Neural cell (in vitro differentiated cells): ENCODE measurements around the gene RBM27. TPM values are rescaled to one million over a fixed set of nuclear protein-coding genes. Genes with fewer than 3 reads are reported as not detected.

ENCODE experiments used
- H2AFZ ChIP-seq: fragments of 200-600, 300-800 bp; sonication (generic), shearing (Covaris generic); 2 replicates; pipeline ENCODE4 v1.6.0; 2014; ENCODE audit warnings: low read depth, mild to moderate bottlenecking, antibody characterized with exemption, low read length, moderate library complexity
- H3F3A ChIP-seq: fragments of 200-600 bp; shearing (Covaris generic); 2 replicates; pipeline ENCODE4 v1.6.1; 2016; ENCODE audit warnings: mild to moderate bottlenecking, moderate library complexity, mixed read lengths, antibody characterized with exemption, low read length; ENCODE audit not compliant: insufficient read depth, poor library complexity, severe bottlenecking
- H3K27ac ChIP-seq: fragments of 200-600, 300-800 bp; sonication (generic), shearing (Covaris generic); 2 replicates; pipeline ENCODE4 v1.5.1; 2014; ENCODE audit warnings: mild to moderate bottlenecking, low read length, moderate library complexity
- H3K27me3 ChIP-seq: fragments of 300-800, 200-600 bp; sonication (generic), shearing (Covaris generic); 2 replicates; pipeline ENCODE4 v1.6.0; 2014; ENCODE audit warnings: mild to moderate bottlenecking, low read depth, low read length, moderate library complexity; ENCODE audit not compliant: insufficient read depth
- H3K36me3 ChIP-seq: fragments of 300-800, 200-600 bp; sonication (generic), shearing (Covaris generic); 2 replicates; pipeline ENCODE4 v1.5.1; 2014; ENCODE audit warnings: mild to moderate bottlenecking, antibody characterized with exemption, low read length, moderate library complexity; ENCODE audit not compliant: insufficient read depth
- H3K4me2 ChIP-seq: fragments of 300-800, 200-600 bp; sonication (generic), shearing (Covaris generic); 2 replicates; pipeline ENCODE4 v1.6.0; 2014; ENCODE audit warnings: mild to moderate bottlenecking, low read length
- H3K4me3 ChIP-seq: fragments of 300-800, 200-600 bp; sonication (generic), shearing (Covaris generic); 2 replicates; pipeline ENCODE4 v1.5.1; 2014; ENCODE audit warnings: mild to moderate bottlenecking, low read length, moderate library complexity
- H3K79me2 ChIP-seq: fragments of 200-600 bp; shearing (Covaris generic); replicated peaks from 2 replicates; pipeline ENCODE4 v1.6.0; 2014; ENCODE audit warnings: mild to moderate bottlenecking, low read length, moderate library complexity; ENCODE audit not compliant: insufficient read depth
- H3K9ac ChIP-seq: fragments of 300-800, 200-600 bp; sonication (generic), shearing (Covaris generic); 2 replicates; pipeline ENCODE4 v1.6.1; 2016; ENCODE audit warnings: mild to moderate bottlenecking, low read length, mixed read lengths
- H3K9me2 ChIP-seq: fragments of 200-600 bp; shearing (Covaris generic); 2 replicates; pipeline ENCODE4 v1.6.1; 2016; ENCODE audit warnings: mild to moderate bottlenecking, low read length, mixed read lengths; ENCODE audit not compliant: insufficient read depth
- H3K9me3 ChIP-seq: fragments of 200-600, 300-800 bp; sonication (generic), shearing (Covaris generic); 2 replicates; pipeline ENCODE4 v1.6.1; 2016; ENCODE audit warnings: mild to moderate bottlenecking, mixed run types, low read length, moderate library complexity, mixed read lengths
- H4K20me1 ChIP-seq: fragments of 200-600 bp; shearing (Covaris generic); 2 replicates; pipeline ENCODE4 v1.6.1; 2016; ENCODE audit warnings: mild to moderate bottlenecking, mixed run types; ENCODE audit not compliant: insufficient read depth
- EP300 ChIP-seq: fragments of 450-650 bp; conservative IDR thresholded peaks from 2 replicates; pipeline ENCODE4 v1.6.1; 2014; ENCODE audit warnings: antibody characterized with exemption, mild to moderate bottlenecking, moderate library complexity; ENCODE audit not compliant: poor library complexity, severe bottlenecking
- EZH2 ChIP-seq: fragments of 200-600, 300-800 bp; shearing (Covaris generic), sonication (generic); IDR thresholded peaks from 2 replicates; pipeline ENCODE4 v1.6.1; 2014; ENCODE audit warnings: antibody characterized with exemption, low read length, borderline replicate concordance, mild to moderate bottlenecking; ENCODE audit not compliant: insufficient read depth, poor library complexity, severe bottlenecking
- MXI1 ChIP-seq: fragments of 450-650 bp; conservative IDR thresholded peaks from 2 replicates; pipeline ENCODE4 v1.6.1; 2014; ENCODE audit warnings: antibody characterized with exemption, mild to moderate bottlenecking; ENCODE audit not compliant: poor library complexity, severe bottlenecking
- POLR2AphosphoS5 ChIP-seq: IDR thresholded peaks from 2 replicates; pipeline ENCODE4 v1.6.1; 2012
- RAD21 ChIP-seq: fragments of 450-650 bp; conservative IDR thresholded peaks from 2 replicates; pipeline ENCODE4 v1.6.1; 2014; ENCODE audit warnings: antibody characterized with exemption, mild to moderate bottlenecking, moderate library complexity
- SMC3 ChIP-seq: fragments of 450-650 bp; conservative IDR thresholded peaks from 2 replicates; pipeline ENCODE4 v1.6.1; 2014; ENCODE audit warnings: antibody characterized with exemption, mild to moderate bottlenecking, moderate library complexity; ENCODE audit not compliant: poor library complexity
- TAF1 ChIP-seq: IDR thresholded peaks from 2 replicates; pipeline ENCODE4 v1.6.1; 2012; ENCODE audit warnings: low read depth
- polyA plus RNA-seq: library from polyadenylated mRNA; depleted of rRNA; stranded (reverse); fragments of >200 nt; gene quantifications from 2 replicates; pipeline ENCODE4 v1.2.3, GENCODE V29; 2014
- TF ChIP-seq, protein P1 (sequence below): fragments of 450-650 bp; IDR thresholded peaks from 2 replicates; pipeline ENCODE4 v1.5.1; 2014; ENCODE audit warnings: antibody characterized with exemption, mild to moderate bottlenecking, moderate library complexity; ENCODE audit not compliant: poor library complexity, severe bottlenecking
- TF ChIP-seq, protein P2 (sequence below): IDR thresholded peaks from 2 replicates; pipeline ENCODE4 v1.6.1; 2012; ENCODE audit warnings: borderline replicate concordance

The RBM27 gene
- polyA plus RNA-seq, 1 donor from 2014 or later = 23.2 TPM

DNA sequence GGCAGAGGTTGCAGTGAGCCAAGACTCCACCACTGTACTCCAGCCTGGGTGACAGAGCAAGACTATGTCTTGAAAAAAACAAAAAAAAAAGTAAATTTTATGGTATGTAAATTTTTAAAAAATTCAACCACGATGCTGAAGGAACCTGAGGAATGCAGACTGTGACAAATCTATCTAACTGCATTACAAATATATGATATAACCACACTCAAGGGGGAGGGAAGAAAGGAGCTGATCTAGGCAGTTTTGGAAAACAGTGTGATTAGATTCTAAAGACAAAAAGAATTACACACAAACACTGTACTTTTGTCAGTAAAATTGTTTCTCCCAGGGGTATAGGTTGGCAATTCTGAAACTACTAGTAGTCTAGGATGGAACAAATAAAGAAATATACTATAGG, 37.9 kb upstream of the RBM27 start:
- no peak overlapping the region for H3K9ac ChIP-seq
- H3K27ac ChIP-seq = no peak overlapping the region
- H4K20me1 ChIP-seq = no peaks in the 10 kb centered on the region
- H3K4me3 ChIP-seq = no peak overlapping the region
- H3K27me3 ChIP-seq = no peaks in the 10 kb centered on the region
- H3K79me2 ChIP-seq = no peaks in the 10 kb centered on the region
- peaks cover 18% of the 10 kb centered on the region for H3K36me3 ChIP-seq
- H3F3A ChIP-seq = no peaks in the 10 kb centered on the region
- H3K9me2 ChIP-seq = no peaks in the 10 kb centered on the region
- no peak overlapping the region for H3K4me2 ChIP-seq
- no peaks in the 10 kb centered on the region for H3K9me3 ChIP-seq
- no peak overlapping the region for H2AFZ ChIP-seq
- no peak for TF ChIP-seq TAF1
- TF ChIP-seq, protein P1, sequence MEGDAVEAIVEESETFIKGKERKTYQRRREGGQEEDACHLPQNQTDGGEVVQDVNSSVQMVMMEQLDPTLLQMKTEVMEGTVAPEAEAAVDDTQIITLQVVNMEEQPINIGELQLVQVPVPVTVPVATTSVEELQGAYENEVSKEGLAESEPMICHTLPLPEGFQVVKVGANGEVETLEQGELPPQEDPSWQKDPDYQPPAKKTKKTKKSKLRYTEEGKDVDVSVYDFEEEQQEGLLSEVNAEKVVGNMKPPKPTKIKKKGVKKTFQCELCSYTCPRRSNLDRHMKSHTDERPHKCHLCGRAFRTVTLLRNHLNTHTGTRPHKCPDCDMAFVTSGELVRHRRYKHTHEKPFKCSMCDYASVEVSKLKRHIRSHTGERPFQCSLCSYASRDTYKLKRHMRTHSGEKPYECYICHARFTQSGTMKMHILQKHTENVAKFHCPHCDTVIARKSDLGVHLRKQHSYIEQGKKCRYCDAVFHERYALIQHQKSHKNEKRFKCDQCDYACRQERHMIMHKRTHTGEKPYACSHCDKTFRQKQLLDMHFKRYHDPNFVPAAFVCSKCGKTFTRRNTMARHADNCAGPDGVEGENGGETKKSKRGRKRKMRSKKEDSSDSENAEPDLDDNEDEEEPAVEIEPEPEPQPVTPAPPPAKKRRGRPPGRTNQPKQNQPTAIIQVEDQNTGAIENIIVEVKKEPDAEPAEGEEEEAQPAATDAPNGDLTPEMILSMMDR = no peak
- no peak for TF ChIP-seq RAD21
- TF ChIP-seq SMC3 = no peak
- no peak for TF ChIP-seq EP300
- no peak for TF ChIP-seq EZH2
- TF ChIP-seq MXI1 = no peak
- no peak for TF ChIP-seq POLR2AphosphoS5

DNA sequence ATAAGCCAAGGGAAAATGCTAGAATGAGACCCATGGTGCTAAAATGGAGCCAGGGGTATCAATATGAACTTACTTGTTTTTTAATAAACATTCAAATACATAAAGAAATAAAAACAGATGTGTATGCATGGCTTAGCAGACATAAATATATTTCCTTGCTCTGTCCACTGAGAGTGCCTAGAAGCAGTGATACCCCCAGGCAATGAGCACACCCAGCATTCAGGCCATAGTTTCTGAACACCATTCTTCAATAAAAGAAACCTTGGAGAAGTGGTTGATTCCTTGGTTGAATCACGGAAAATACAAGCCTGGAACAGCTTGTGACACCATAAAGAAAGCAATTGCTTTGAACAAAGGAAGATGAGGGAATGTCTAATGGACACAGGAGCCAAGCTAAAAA, 37.5 kb upstream of the RBM27 start:
- Histone ChIP-seq H3K79me2 (no peaks in the 10 kb centered on the region), H3K9ac (no peak overlapping the region), H3K4me3 (no peak overlapping the region), H3K27ac (no peak overlapping the region), H2AFZ (no peak overlapping the region), H3K36me3 (peaks cover 18% of the 10 kb centered on the region), H3K9me2 (no peaks in the 10 kb centered on the region), H3K9me3 (no peaks in the 10 kb centered on the region), H3K27me3 (no peaks in the 10 kb centered on the region), H4K20me1 (no peaks in the 10 kb centered on the region), H3K4me2 (no peak overlapping the region), H3F3A (no peaks in the 10 kb centered on the region)
- TF ChIP-seq RAD21 (no peak), MXI1 (no peak), SMC3 (no peak), POLR2AphosphoS5 (no peak), EP300 (no peak), EZH2 (no peak), TAF1 (no peak)
- TF ChIP-seq, protein P2, sequence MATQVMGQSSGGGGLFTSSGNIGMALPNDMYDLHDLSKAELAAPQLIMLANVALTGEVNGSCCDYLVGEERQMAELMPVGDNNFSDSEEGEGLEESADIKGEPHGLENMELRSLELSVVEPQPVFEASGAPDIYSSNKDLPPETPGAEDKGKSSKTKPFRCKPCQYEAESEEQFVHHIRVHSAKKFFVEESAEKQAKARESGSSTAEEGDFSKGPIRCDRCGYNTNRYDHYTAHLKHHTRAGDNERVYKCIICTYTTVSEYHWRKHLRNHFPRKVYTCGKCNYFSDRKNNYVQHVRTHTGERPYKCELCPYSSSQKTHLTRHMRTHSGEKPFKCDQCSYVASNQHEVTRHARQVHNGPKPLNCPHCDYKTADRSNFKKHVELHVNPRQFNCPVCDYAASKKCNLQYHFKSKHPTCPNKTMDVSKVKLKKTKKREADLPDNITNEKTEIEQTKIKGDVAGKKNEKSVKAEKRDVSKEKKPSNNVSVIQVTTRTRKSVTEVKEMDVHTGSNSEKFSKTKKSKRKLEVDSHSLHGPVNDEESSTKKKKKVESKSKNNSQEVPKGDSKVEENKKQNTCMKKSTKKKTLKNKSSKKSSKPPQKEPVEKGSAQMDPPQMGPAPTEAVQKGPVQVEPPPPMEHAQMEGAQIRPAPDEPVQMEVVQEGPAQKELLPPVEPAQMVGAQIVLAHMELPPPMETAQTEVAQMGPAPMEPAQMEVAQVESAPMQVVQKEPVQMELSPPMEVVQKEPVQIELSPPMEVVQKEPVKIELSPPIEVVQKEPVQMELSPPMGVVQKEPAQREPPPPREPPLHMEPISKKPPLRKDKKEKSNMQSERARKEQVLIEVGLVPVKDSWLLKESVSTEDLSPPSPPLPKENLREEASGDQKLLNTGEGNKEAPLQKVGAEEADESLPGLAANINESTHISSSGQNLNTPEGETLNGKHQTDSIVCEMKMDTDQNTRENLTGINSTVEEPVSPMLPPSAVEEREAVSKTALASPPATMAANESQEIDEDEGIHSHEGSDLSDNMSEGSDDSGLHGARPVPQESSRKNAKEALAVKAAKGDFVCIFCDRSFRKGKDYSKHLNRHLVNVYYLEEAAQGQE = no peak
- TF ChIP-seq, protein P1 = no peak
